ENCODE measurements around the gene RNU6-9. TPM values are rescaled to one million over a fixed set of nuclear protein-coding genes. Genes with fewer than 3 reads are reported as not detected.
"Not testable (repeated sequence)": the region's sequence is repeated elsewhere in the genome, so short reads cannot be mapped to it uniquely, and the experiment has no call there.

The RNU6-9 gene
- not detected for total RNA-seq
- long read RNA-seq: 0 reads

DNA sequence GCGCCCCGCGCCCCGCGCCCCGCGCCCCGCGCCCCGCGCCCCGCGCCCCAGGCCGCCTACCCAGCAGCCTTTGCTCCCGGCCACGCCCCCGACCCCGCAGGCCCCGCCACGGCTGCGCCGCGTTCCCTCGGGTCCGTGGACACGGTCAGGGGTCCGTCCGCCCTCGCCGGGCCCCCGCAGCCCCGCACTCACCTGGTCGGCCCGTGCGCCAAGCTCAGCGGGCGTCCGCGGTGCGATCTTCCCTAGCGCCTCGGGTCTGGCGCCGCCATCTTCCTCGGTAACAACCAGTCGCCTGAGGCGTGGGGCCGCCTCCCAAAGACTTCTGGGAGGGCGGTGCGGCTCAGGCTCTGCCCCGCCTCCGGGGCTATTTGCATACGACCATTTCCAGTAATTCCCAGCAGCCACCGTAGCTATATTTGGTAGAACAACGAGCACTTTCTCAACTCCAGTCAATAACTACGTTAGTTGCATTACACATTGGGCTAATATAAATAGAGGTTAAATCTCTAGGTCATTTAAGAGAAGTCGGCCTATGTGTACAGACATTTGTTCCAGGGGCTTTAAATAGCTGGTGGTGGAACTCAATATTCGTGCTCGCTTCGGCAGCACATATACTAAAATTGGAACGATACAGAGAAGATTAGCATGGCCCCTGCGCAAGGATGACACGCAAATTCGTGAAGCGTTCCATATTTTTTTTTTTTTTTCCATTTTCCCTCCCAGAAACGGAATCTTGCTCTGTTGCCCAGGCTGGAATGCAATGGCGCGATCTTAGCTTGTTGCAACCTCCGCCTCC is at the start of gene RNU6-9, which contains the start of gene MED16:
Gene RNU6-9 (plus strand): TSS at position 591 of the 796 bp plus-strand sequence.
Gene MED16 (minus strand): TSS at position 294 of the 796 bp plus-strand sequence. CDS start 2,056 bp downstream, outside the sequence.
- DNase-seq (peak; percentile 93), ATAC-seq (peak; percentile 97 to 99)
- intact Hi-C loops (cut with DNase I): no loop called here

DNA sequence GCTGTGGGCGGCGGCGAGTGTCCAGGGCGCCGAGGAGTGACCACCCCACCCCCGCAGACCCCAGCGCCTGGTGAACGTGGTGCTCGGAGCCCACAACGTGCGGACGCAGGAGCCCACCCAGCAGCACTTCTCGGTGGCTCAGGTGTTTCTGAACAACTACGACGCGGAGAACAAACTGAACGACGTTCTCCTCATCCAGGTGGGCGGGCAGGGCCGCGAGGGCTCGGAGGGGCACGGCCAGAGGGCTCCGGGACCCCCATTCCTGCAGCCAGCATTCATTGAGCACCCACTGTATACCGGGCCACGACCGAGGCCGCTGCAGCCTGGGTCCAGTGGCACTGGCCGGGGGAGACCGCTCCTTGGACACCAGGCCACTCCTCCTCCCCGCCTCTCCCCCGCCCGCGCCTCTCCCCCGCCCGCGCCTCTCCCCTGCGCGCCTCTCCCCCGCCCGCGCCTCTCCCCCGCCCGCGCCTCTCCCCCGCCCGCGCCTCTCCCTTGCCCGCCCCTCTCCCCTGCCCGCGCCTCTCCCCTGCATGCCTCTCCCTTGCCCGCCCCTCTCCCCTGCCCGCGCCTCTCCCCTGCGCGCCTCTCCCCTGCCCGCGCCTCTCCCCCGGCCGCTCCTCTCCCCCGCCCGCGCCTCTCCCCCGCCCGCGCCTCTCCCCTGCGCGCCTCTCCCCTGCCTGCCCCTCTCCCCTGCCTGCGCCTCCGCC is 49.3 kb upstream of the RNU6-9 start:
- DNase-seq: no peak
- ATAC-seq: no peak
- intact Hi-C loops (cut with DNase I): loop anchor here in 1 of 2 donors (10.0 kb wide), 1 partner anchor 79 kb away; no protein-coding TSS in a partner anchor

DNA sequence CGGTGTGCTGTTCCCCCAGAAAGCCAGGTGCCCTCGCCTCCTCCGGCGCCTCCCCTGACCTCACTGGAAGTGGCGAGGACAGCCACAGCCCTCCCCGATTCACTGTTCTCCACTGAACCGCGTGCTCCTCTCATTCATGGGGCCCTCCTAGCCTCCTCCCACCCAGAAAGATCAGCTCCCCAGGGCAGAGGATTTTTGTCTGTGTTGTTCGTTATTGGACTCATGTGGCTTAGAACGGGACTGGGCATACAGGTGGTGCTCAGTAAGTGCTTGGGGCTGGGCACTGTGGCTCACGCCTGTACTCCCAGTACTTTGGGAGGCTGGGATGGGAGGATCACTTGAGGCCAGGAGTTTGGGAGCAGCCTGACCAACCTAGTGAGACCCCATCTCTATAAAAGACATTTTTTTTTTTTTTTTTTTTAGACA is 48.7 kb upstream of the RNU6-9 start:
- DNase-seq: no peak
- intact Hi-C loops (cut with DNase I): loop anchor here in 1 of 2 donors (10.0 kb wide), 1 partner anchor 80 kb away; no protein-coding TSS in a partner anchor
- no peak for ATAC-seq

DNA sequence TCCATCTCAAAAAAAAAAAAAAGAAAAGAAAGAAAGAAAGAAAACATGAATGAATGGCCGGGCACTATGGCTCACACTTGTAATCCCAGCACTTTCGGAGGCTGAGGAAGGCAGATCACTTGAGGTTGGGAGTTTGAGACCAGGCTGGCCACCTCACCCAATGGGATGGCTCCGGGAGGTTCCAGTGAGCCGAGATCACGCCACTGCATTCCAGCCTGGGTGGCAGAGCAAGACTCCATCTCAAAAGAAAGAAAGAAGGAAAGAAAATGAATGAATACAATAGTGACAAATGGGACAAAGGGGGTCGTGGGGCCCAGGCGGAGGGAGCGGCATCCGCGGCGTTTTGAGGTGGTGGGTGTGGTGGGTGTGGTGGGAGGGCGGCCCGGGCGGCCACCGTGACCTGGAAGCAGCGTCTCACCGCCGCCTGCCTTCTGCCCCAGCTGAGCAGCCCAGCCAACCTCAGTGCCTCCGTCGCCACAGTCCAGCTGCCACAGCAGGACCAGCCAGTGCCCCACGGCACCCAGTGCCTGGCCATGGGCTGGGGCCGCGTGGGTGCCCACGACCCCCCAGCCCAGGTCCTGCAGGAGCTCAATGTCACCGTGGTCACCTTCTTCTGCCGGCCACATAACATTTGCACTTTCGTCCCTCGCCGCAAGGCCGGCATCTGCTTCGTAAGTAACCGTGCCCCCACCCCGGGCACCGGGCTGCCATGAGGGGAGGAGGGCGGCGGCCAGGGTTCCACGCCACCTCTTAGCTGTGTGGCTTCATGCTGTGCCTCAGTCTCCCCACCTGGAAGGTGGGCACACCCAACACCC is 47.4 kb upstream of the RNU6-9 start:
- ATAC-seq (no peak), DNase-seq (peak; percentile 20)
- intact Hi-C loops (cut with DNase I): loop anchor here in 1 of 2 donors (10.0 kb wide), 1 partner anchor 81 kb away; no protein-coding TSS in a partner anchor

DNA sequence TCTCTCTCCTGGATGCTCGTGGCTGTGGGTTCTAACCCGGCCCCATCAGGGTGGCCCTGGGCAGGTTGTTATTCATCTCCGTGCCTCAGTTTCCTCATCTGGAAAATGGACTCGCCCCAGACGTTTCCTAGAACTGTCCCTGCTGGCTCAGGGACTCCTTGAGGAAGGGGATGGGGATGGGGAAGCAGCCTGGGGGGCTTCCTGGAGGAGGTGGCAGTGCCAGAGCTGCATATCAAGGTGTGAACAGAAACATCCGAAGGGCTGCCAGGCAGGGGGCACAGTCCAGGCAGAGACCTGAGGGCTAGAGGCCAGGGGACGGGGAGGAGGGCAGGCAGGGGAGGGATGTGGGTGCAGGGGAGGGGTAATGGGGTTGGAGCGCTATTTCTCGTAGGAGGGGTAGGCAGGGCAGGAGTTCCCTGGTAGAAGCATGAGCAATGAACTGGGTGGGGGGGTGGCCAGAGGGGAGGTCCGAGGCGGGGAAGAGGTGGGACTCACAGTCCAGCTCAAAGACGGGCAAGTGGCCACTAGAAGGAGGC is 44.8 kb upstream of the RNU6-9 start:
- intact Hi-C loops (cut with DNase I): loop anchor here in 1 of 2 donors (10.0 kb wide), 1 partner anchor 84 kb away; no protein-coding TSS in a partner anchor

DNA sequence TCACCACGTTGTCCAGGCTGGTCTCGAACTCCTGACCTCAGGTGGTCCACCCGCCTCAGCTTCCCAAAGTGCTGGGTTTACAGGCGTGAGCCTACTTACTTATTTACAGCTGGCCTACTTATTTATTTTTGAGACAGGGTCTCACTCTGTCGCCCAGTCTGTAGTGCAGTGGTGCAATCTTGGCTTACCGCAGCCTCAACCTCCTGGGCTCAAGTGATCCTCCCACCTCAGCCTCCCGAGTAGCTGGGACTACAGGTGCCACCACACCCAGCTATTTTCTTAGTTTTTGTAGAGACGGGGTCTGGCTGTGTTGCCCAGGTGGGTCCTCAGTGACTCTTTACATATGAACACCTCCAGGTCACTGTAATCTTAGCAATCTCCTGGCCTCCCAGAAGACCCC is 44.1 kb upstream of the RNU6-9 start:
- ATAC-seq, DNase-seq: not testable (repeated sequence)
- intact Hi-C loops (cut with DNase I): loop anchor here in 1 of 2 donors (10.0 kb wide), 1 partner anchor 84 kb away; no protein-coding TSS in a partner anchor

More for the DNA sequence above, 44.8 kb upstream of the RNU6-9 start:
- peak; percentile 53 for DNase-seq
- ATAC-seq: peak in 1 of 2 donors; percentile 47

DNA sequence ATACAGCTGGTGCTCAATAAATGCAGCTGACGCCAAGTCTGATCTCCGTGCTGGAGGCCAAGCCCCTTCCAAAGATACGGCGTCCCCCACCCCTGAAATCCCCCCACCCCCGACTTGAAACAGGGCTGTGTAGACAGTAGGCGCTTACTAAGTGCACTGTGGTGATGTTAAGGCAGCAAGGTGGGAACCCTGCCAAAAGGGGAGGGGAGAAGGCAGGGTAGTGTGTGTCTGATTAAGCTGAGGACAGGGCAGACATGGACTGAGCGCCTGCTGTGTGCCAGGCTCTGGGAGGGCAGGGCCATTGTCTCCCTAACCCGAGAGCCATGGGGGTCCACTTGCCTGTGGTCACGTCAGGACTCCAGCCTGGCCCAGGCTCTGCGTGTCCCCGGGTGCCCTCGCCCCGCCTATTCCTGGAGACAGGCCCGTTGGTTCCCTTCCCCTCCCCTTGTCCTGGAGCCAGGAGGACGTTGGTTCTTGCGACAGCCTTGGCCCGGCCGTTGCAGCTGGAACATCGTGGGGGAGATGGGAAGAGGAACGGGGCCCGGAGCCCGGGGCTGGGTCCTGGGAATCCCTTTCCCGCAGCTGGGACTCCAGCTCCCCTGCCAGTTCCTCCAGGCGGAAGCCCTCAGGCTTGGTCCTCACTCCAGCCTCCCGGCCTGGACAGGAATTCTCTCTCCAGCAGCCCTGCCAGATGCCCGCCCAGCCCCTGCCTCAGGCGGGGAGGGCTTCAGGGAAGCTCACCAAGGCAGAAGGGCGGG is 42.9 kb upstream of the RNU6-9 start:
- peak; percentile 94 for DNase-seq
- peak; percentile 84 to 88 for ATAC-seq
- intact Hi-C loops (cut with DNase I): loop anchor here (10.0 kb wide), 2 partner anchors 76 to 134 kb away; partner anchors contain the start of gene WDR18 (in 1 of the 2)

DNA sequence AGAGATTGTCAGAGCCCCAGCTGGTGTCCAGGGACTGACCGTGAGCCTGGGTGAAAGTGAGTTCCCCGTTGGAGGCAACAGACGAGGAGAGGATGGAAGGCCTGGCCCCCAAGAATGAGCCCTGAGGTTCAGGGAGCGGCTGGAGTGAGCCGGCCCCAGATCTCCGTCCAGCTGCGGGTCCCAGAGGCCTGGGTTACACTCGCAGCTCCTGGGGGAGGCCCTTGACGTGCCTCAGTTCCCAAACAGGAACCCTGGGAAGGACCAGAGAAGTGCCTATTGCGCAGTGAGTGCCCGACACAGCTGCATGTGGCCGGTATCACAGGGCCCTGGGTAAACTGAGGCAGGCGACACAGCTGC is 42.3 kb upstream of the RNU6-9 start:
- no peak for DNase-seq
- intact Hi-C loops (cut with DNase I): loop anchor here (10.0 kb wide), 2 partner anchors 76 to 134 kb away; partner anchors contain the start of gene WDR18 (in 1 of the 2)
- ATAC-seq: no peak

DNA sequence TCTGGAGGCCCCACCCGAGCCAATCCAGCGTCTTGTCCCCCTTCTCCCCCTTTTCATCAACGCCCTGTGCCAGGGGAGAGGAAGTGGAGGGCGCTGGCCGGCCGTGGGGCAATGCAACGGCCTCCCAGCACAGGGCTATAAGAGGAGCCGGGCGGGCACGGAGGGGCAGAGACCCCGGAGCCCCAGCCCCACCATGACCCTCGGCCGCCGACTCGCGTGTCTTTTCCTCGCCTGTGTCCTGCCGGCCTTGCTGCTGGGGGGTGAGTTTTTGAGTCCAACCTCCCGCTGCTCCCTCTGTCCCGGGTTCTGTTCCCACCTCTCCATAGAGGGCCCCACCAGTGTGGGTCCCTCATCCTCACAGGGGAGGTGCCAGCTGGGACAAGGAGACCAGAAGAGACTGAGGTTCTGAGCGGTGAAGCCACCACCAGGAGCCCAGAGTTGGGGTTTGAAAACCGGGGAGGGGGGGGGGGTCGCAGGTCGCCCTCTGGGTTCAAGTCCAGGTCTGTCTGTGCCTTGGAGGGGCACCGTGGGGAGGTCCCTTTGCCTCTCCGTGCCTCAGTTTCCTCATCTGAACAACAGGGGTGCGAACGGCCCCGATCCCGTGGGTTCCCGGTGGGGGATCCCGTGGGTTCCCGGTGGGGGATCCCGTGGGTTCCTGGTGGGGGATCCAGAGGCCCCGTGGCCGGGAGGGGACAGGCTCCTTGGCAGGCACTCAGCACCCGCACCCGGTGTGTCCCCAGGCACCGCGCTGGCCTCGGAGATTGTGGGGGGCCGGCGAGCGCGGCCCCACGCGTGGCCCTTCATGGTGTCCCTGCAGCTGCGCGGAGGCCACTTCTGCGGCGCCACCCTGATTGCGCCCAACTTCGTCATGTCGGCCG is 40.9 kb upstream of the RNU6-9 start, which contains the start of gene ELANE:
Gene ELANE (plus strand): TSS at position 168 of the 878 bp plus-strand sequence. CDS start 26 bp downstream, at position 194.
- ATAC-seq (no peak), DNase-seq (no peak)
- intact Hi-C loops (cut with DNase I): loop anchor here (10.0 kb wide), 2 partner anchors 78 to 132 kb away; partner anchors contain the start of gene WDR18 (in 1 of the 2)

DNA sequence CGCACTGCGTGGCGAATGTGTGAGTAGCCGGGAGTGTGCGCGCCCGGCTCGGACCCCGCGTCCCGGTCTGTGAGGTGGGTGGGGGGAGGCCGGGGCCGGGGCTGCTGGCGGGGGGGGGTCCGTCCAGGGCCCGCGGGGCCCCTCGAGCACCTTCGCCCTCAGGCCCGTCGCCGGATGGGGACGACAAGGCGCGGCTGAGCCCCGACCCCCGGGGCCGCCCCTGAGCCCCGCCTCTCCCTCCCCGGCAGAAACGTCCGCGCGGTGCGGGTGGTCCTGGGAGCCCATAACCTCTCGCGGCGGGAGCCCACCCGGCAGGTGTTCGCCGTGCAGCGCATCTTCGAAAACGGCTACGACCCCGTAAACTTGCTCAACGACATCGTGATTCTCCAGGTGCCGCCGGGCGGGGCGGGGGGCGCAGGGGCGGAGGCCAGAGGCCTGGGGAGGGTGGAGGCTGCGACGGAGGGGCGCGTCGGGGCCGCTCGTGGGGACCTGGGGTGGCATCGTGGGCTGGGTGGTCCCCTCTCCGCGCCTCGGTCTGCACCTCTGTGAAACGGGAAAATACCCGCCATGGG is 40.2 kb upstream of the RNU6-9 start:
- ATAC-seq (no peak), DNase-seq (no peak)
- intact Hi-C loops (cut with DNase I): loop anchor here (10.0 kb wide), 2 partner anchors 78 to 132 kb away; partner anchors contain the start of gene WDR18 (in 1 of the 2)

DNA sequence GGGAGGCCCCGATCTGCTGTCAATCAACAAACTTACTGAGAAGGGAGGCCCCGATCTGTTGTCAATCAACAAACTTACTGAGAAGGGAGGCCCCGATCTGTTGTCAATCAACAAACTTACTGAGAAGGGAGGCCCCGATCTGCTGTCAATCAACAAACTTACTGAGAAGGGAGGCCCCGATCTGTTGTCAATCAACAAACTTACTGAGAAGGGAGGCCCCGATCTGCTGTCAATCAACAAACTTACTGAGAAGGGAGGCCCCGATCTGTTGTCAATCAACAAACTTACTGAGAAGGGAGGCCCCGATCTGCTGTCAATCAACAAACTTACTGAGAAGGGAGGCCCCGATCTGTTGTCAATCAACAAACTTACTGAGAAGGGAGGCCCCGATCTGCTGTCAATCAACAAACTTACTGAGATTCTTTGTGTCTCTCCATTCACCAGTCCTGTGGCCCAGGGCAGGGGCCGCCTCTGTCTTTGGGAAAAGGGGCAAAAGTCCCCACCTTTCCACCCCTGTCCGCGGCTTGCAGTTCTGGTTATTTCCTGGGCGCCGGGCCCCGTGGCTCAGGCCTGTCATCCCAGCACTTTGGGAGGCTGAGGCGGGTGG is 39.6 kb upstream of the RNU6-9 start:
- intact Hi-C loops (cut with DNase I): loop anchor here (10.0 kb wide), 2 partner anchors 79 to 131 kb away; partner anchors contain the start of gene WDR18 (in 1 of the 2)
- not testable (repeated sequence) for DNase-seq, ATAC-seq

DNA sequence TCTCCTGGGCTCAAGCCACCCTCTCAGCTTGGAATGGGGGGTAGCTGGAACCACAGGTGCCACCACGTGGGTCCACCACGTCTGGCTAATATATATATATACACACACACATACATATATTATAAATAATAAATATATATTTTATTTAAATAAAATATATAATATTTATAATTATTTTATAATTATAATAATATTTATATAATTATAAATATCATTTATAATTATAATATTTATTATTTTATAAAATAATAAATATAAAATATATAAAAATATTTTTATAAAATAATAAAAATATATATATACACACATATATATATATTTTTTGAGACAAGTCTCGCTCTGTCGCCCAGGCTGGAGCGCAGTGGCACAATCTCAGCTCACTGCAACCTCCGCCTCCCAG is 38.7 kb upstream of the RNU6-9 start:
- DNase-seq: no peak
- no peak for ATAC-seq
- intact Hi-C loops (cut with DNase I): loop anchor here (10.0 kb wide), 2 partner anchors 80 to 130 kb away; partner anchors contain the start of gene WDR18 (in 1 of the 2)

DNA sequence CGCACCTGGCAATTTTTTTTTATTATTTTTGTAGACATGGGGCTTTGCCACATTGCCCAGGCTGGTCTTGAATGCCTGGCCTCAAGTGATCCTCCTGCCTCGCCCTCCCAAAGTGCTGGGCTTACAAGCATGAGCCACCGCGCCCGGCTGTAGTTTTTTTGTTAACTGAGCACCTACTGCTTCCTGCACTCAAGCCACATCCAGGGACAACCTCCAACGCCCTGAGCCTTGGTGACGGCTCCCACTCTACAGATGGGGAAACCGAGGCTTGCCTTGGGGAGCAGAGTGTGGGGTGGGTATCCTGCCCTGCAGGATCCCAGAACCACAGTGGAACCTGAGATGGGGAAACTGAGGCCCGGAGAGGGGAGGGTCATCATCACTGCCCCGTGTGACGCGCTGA is 38.1 kb upstream of the RNU6-9 start:
- no peak for ATAC-seq
- intact Hi-C loops (cut with DNase I): loop anchor here (10.0 kb wide), 2 partner anchors 80 to 130 kb away; partner anchors contain the start of gene WDR18 (in 1 of the 2)
- DNase-seq: no peak

DNA sequence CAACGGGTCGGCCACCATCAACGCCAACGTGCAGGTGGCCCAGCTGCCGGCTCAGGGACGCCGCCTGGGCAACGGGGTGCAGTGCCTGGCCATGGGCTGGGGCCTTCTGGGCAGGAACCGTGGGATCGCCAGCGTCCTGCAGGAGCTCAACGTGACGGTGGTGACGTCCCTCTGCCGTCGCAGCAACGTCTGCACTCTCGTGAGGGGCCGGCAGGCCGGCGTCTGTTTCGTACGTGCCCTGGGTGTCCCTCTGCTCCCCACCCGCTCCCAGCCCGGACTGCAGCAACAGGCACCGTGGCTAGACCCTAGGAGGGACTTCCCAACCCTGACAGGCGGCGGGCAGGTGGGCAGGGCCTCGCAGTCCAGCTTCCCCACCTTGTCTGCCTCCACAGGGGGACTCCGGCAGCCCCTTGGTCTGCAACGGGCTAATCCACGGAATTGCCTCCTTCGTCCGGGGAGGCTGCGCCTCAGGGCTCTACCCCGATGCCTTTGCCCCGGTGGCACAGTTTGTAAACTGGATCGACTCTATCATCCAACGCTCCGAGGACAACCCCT is 37.6 kb upstream of the RNU6-9 start:
- intact Hi-C loops (cut with DNase I): loop anchor here (10.0 kb wide), 2 partner anchors 81 to 129 kb away; partner anchors contain the start of gene WDR18 (in 1 of the 2)
- ATAC-seq (no peak), DNase-seq (no peak)

DNA sequence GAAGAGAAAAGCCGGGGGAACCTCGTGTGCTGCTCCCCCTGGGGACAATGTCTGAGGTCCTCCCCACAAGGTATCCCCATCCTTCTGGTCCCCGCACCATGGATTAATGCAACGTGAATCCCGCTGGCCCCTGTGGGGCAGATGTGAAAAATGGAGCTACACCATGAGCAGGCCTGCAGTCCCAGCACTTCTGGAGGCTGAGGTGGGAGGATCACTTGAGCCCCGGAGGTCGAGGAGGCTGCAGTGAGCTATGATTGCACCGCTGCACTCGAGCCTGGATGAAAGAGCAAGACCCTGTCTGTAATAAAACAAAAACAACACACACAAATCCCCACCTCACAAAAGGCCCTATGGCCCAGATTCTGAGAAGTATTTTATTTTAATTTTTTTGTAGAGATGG is 35.0 kb upstream of the RNU6-9 start:
- intact Hi-C loops (cut with DNase I): loop anchor here (10.0 kb wide), 2 partner anchors 83 to 127 kb away; partner anchors contain the start of gene WDR18 (in 1 of the 2)
- ATAC-seq (no peak), DNase-seq (no peak)
